HG02571 (cell line): ENCODE data around the gene EHD4.

Experiments
- ATAC-seq: cut with Tn5 transposase; IDR thresholded peaks from one replicate; pipeline ENCODE4 v1.9.1; 2021; ENCODE audit warnings: mild to moderate bottlenecking, moderate library complexity; ENCODE audit not compliant: unreplicated experiment

The EHD4 gene

DNA sequence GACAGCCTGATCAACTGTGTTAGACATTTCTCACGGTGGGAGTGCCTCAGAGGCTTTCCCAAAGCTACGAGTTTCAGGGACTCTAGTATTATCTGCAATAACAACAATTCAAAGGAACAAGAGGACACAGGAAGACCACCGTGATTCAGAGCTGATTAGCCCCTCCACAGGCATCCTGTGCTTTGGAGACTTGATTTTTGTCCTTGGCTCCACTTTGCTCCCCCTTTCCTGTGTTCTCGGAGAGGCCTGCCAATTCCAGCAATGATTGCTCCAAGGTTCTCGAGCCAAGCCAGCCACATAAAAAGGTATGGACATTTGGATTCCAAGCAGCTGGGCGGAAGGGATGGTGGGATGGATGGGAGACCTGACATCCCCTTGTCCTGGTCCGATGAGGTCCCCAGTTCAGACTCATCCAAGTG lies 14.3 kb downstream of the EHD4 start:
- ATAC-seq = no peak

DNA sequence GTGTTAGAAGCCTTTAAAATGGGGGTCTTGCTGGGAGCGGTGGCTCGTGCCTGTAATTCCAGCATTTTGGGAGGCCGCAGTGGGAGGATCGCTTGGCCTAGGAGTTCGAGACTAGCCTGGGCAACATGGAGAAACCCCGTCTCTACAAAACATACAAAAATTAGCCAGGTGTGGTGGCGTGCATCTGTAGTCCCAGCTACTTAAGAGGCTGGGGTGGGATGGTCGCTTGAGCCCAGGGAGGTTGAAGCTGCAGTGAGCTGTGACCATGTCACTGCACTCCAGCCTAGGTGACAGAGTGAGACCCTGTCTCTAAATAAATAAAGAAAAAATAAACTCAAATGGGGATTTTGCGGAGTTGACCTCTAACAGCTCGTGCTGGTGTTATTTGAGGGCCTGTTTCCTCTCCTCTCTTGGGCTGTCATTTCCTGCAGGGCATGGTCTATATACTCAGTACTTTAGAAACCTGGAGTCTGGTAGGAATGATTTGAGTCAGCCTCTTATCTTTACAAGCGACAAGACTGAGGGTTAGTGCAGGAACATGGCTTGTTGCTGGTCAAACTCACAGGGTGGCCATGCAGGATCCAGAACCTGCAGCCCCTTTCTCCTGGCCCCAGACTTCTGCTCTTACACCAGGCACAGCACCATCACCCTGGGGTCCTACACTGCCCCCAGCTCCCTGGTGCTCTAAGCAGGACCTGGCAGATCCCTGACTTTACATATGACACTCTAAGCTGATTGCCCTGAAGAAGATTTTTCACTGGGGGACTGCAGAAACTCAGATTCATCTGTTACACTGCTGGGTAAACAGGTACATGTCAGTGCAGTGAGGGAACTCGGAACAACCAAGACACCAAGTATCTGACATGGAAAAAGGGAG lies 15.1 kb downstream of the EHD4 start:
- ATAC-seq = no peak

DNA sequence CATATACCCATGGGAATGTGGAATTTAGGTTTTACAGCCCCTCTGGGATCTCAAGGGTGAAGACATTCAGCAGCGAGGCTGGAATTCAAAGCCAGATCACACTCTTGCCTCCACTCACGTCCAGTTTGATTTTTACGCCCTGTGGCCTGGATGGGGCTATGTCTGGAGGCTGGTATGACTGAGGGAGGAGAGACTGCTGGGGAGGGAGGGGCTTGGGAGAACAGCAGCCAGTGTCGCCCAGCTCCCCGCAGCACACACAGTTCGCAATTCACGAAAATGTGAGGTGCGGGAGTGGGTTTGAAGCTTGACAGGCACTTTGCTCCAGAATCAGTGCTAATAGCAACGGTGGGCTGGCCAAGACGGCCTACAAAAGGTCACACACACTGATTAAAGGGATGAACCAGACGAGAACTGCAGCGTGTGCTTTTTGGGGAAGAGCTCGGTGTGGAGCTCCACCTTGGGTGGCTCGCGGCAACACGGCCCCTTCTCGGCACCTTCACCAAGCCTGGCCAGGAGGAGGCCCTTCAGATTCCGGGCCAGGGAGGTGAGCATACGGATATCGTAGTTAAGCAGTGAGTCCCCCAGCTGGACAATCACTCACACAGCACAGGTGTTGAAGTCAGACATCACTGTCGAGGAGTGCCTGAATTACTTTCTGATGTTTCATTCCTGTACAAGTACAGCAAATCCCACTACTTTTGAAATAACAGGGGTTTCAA lies 16.4 kb downstream of the EHD4 start:
- no peak for ATAC-seq

- no peak for ATAC-seq
Observed at GRCh38 chr15:41955100-41955499, 17.3 kb downstream of the EHD4 start.

DNA sequence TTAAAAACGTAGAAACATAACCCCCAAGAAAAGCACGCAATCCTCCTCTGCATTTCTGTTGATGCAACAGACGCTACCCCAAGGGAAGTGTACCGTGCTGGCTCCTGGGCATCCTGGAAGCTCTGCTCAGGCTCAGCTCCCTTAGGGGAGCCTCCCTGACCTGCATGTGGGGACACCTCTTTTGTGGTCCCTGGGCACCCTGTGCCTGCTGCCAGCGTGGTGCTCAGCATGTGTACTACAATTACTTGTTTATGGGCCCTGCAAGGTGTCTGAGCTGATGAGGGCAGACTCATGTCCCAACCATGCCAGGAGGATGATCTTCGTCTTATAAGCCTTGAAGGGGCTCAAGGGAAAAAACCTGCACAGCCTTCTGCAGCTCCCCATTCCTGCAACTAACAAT lies 18.3 kb downstream of the EHD4 start:
- no peak for ATAC-seq

DNA sequence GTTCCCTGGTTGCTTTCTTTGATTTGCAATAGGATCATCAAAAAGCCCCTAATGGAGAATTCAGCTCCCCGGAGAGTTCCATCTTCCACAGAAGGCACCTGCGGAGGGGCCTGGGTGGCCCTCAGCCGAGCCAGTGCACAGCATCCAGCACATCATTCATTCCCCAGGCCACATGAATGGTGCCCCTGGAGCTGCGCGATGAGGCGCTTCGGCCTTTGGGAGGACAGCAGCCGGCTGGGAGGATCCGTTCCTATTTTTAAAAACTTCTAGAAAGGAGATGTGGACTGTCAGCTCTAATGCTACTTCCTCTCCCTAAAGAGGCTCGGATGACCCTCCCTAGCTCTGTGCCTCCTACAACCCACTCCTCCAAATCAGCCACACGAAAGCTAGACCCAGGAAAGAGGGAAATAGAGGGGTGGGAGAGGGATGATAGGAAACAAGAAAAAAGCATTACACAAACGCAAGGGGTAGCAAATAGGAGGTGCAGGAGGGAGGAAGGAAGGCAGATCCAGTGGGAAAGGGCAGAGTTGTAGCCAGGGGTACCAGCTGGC lies 20.3 kb downstream of the EHD4 start:
- ATAC-seq = no peak

GRCh38 chr15:41951571-41951970 lies 20.8 kb downstream of the EHD4 start:
- ATAC-seq = no peak

DNA sequence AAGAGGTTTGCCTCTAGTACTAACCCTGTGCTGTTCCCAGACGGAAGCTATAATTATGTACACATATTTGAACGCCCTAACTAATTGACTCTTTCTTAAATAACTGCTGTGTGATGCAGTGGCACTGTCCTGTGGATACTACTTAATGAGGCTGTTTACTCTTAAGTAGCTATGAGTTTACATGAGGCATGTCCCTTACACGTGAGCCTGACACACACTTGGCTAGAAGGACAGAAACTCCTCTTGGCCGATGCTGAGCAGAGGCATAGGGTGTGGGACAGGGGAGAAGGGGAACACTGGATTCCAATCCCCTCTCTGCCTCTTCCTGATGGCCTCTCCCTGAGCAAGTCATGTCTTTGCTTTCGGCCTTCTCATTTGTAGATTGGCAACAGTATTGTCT lies 21.9 kb downstream of the EHD4 start:
- ATAC-seq = no peak

- ATAC-seq = no peak
Observed at GRCh38 chr15:41950127-41950483, 22.3 kb downstream of the EHD4 start.

DNA sequence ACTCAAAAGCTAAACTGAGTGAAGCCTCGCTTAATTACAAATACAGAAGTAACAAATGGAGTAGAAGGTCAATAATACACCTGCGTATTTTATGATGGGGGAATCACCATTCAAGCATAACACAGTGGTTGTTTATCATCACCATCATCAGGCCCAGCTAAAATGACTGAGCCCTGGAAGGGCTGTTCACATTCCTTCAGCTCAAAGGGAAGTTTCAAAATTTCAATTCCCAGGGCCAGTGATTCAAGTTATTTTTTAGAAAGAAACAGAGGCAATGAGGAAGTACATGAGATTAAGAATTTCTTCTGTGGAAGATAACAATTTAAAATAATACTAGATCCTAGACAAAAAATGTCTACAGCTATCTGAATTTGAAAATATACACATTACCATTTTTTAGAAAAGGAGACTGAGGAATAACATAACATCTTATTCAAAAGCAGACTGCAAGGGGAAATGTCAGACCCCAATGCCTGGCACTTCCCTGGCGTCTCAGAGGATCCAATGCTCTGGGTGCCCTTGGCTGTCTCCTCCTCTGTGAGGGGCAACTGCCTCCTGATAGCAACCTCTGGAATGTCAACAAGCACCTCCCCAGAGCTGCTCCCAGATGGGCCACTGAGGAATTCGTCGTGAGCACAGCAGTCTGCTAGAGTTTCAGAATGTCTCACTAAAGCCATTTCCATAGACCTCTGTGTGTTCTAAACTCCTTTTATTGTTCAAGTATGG lies 22.8 kb downstream of the EHD4 start:
- no peak for ATAC-seq

DNA sequence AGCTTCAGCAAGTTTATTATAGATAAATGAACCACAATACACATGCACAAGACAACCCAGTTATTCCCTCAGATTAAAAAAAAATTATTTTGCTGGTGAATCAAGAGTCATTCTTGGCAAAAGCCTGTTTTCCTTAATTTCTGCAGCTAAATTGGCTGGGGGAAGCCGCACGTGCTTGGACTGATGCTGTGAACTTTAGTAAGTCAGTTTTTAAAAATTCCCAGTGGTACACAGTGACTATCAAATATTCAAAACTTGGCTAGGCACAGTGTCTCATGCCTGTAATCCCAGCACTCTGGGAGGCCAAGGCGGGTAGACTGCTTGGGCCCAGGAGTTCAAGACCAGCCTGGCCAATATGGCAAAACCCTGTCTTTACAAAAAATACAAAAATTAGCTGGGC lies 23.9 kb downstream of the EHD4 start:
- ATAC-seq = no peak

- ATAC-seq = no peak
Observed at GRCh38 chr15:41946970-41947369, 25.4 kb downstream of the EHD4 start.

DNA sequence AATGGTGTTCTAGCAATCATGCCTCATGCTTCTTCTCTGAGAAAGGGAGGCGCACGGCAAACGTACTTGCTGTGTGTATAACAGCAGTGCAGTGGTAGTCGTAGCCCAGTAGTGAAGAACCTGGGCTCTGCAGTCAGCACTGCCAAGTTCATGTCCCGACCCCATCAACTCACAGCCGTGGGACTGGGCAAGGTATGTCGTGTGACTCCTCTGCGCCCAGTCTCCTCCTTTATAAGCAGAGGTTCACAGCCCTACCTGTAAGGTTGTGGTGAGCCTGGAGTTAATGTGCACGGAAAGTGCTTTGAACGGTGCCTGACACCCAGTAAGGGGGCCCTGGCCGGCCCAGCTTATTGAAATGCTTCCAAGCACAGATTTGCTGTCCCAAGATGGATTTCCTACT lies 26.6 kb downstream of the EHD4 start:
- no peak for ATAC-seq

DNA sequence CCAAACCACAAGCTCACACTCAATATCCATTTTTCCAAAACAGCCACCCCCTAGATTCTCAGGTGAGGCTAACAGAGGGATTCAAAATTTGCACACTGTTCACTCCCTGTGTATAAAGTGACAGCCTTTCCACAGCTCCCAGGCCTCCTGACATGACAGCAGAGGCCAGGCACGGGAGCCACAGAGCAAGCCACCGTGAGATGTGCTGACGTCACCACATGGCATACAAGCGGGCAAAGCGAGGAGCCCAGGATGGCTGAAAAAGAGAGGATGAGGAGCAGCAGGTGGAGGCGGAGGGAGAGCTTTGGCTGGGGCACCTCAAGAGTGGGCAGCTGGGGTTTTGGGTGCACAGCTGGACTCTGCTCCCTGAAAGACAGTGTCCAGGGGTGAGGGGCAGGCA lies 27.1 kb downstream of the EHD4 start:
- no peak for ATAC-seq

- no peak for ATAC-seq
Observed at GRCh38 chr15:41944313-41944940, 27.9 kb downstream of the EHD4 start.

DNA sequence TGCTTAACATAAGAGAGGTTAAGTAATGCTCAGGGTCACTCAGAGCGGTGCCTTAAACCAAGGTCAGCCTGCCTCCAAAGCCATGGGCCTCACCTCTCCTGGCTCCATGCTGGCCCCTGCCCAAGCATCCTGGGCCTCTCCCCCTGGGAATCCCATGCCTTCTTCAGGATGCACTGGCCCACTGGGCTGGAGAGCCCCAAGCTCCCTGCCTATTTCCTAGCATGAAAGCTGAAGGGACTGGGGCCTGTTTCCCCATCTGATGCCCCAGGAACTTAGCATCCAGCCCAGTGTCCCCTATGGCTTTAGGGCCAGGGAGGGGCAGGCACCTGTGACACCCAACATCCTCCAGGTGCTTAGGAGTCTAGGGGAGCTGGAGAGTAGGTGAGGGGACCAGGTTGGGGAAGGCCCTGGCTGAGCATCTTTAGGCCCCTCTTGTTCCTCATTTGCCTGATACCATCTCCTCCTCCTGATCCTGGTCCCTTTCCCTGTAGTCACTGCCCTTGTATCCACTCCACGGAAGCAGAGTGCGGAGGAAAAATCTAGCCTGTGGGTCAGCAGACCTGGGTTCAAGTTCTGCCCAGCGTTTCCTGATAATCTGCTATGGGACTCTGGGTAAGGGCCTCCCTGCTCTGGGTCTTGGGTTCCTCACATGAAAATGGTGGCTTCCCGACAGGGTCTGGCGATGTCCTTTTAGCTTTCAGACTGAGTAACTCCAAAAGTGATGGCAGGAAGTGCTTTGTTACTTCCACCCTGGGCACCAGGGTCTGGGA lies 28.6 kb downstream of the EHD4 start:
- no peak for ATAC-seq

DNA sequence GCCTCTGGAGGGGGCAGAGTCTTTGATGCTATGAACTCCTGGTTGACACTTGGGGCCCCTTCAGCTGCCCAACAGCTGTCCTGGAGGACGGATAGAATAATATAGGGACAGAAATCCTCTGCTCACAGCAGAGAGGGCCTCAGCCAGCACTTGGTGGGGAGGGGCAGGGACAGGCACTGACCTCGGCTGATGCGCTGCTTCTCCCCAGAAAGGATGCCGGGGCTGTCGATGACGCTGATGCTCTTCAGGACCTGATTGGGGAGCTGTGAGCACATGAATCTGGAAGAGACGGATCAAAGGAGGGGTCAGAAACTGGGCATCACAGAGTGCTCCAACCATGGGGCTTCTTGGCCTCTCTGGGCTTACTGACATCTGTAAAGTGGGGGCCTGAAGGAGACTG lies 29.5 kb downstream of the EHD4 start:
- no peak for ATAC-seq

GRCh38 chr15:41941644-41942415 lies 30.5 kb downstream of the EHD4 start:
- ATAC-seq = no peak

GRCh38 chr15:41940441-41940857 lies 31.9 kb downstream of the EHD4 start:
- ATAC-seq = no peak
